HG03097 (cell line): ENCODE data around the gene INPP4A.
"Not testable (repeated sequence)": the region's sequence is repeated elsewhere in the genome, so short reads cannot be mapped to it uniquely, and the experiment has no call there.

Experiments used
- ATAC-seq: cut with Tn5 transposase; IDR thresholded peaks from one replicate; pipeline ENCODE4 v1.9.1; 2021; ENCODE audit not compliant: unreplicated experiment, low FRiP score

Gene INPP4A

DNA sequence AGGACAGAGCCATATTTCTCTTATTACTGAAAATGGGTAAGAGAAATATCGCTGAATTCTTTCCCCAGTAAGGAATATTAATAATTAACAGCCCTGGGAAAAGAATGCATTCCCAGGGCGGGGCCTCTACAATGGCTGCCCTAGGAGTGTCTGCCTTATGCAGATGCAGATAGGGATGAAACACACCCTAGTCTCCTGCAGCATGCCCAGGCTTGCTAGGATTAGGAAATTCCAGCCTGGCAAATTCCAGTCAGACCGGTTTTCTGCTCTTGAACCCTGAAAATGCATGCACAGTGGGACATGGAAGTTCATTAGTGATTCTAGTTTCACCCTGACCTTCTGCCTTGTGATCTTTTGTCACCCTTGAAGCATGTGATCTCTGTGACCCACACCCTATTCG, 9.0 kb upstream of the INPP4A start:
- not testable (repeated sequence) for ATAC-seq

DNA sequence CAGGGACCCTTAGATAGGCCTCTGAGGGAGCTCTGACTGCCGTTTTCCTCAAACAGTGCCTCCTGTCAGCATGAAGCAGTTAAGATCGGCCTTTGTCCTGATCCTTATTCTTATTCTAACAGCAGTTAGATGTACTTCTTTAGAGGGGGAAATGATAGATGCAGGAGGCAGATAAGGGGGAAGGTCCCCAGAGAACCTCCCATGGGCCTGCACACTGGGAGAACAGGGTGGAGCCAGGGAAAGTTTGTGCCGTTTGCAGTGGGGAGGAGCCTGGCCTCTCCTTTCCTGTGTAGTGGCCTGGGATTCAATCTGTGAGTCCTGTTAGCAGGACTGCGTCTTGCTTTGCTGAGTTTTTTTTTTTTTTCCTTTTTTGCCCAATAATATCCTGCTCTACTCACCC, 7.9 kb upstream of the INPP4A start:
- ATAC-seq = no peak

DNA sequence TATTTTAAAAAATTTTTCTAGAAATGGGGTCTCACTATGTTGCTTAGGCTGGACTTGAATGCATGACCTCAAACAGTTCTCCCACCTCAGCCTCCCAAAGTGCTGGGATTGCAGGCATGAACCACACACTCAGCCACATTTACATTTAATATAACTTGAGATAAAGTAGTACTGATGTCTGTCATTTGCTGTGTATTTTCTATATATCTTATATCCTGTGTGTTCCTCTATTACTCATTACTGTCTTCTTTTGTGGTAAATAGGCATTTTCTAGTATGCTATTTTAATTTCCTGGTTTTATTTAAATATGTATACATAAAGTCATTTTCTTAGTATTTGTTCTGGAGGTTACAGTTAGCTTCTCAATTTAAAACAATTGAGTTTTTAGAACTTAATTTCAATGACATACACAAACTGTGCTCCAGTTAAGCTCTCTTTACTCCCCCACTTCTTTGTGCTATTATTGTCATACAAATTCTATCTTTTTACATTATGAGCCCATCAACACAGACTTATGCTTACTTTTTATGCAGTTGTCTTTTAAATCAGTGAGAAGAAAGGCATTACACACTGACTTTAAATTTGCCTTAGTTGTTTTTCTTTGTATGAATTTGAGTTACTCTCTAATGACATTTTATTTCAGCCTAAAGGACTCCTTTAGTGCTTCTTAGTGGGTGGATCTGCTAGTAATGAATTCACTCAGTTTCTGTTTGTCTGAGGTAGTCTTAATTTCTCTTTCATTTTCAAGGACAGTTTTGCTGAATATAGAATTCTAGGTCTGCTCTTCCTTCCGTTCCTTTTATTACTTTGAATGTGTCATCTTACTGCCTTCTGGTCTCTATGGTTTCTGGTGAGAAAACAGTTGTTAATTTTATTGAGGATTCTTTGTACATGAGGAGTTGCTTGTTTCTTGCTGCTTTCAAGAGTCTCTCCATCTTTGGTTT, 6.2 kb upstream of the INPP4A start:
- peak; percentile 73 for ATAC-seq

DNA sequence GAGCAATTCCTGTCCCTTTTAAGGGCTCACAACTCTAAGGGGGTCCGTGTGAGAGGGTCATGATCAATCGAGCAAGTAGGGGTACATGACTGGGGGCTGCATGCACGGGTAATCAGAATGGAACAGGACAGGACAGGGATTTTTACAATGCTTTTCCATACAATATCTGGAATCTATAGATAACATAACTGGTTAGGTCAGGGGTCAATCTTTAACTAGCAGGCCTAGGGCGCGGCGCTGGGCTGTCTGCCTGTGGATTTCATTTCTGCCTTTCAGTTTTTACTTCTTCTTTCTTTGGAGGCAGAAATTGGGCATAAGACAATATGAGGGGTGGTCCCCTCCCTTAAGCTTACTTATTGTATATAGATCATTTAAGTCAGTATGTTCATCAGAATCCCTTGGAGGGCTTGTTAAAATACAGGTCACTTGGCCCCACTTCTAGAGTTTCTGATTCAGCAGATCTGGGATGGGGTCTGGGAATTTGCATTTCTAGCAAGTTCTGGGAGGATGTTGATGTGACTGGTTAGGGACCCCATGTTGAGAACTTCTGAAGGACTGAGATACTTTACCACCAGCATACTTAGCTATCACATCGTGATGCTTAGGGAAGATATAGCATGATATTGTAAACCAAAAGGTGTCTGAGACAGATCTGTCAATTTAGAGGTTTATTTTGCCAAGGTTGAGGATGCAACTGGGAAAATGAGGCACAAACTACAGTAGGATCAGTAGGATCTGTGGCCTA, 2.8 kb upstream of the INPP4A start:
- ATAC-seq = no peak

DNA sequence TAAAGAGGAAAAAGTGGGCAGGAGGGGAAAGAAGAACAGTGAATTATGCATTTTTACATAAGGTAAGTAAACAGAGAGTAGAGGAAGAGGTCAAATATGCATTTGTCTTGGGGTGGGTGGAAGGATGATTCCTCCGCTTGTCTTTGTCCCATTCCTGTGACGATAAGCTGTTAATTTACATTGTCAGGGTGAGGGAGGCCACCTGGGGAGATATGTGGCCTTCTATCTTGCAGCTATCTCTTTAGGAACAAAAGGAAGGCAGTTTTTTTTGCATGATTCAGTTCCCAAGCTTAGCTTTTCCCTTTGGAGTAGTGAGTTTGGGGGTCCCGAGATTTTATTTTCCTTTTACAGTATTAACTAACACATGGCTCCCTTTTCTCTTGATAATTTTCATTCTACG, 2.2 kb upstream of the INPP4A start:
- ATAC-seq = no peak

DNA sequence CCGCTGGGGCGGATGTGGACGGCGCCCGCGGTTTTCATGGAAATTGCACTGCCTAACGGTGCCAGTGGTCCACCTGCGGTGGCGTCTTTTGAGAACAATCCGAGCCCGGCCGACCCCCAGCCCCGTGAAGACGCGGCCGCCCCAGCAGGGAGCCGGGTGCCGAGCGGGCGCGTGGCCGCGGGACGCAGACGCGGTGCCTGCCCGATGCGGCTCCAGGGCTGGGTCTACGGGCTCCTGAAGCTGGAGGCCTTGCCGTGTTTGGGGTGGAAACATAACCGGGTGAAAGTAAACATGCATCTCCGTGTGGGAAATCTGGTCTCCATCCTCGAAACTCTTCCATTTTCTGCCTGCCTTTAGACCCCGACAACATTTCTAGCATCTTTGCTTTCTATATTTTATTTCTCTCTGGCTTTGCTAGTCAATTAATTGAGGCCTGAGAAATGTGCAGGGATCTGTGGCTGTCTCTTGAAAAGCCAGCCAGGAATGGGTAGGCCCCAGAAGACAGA, 572 bp downstream of the INPP4A start:
- peak; percentile 21 for ATAC-seq

DNA sequence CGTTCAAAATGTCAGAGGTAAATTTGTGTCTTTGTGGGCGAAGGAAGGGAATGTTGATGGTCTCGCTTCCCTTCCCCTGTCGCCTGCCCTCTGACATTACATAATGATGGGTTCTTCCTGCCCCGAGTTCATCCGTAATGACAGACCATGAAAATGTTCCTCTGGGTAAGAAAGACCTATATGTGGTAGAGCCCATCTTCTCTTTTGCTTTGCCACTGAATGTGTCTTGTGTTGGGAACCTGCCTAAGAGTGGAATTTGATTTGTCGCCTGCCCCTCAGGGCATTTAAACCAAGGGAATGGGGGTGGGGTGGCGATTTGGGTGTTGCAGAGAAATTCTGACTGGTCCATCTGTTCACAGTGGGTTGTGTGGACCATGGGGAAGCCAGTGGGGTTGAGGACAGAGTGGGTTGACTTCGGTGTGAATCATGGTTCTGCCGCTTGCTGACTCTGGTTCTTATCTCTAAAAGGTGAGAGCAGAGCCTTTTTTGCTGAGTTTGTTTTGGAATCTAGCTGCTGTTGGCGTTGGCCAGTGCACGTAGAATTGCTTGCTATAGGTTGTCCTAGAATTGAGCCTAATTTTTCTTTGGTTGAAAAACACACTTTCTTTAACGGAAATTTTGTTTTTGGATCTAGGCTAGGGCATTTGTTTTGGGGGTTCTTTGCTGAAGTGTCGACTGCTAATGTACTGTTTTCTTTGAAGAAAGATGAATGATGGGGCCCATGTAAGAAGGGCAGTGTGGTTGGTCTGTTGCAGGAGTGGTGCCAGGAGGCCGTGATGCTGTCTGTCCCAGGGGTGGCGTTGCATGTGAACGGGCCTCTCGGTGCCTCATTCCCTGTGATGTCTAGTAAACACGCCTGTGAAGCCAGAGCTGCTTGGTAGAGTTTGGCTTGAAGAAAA, 1.3 kb downstream of the INPP4A start:
- no peak for ATAC-seq

DNA sequence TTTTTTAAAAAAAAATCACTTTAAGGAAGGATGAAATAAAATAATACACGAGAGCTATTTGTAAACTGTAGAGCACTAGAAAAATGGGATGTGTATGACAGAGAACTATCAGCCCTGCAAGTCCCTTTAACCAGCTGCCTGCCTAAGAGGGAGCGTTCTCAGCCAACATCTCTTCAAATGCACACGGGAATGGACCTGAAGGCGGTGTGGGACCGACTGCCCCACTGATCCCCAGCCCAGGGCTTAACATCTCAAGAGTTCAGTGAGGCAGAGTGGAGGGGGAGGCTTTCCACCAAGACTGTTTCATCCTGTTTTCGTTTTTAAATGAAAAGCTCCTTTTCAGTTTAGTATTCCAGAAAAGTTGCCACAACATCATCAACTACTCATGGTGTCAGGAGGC, 2.2 kb downstream of the INPP4A start:
- no peak for ATAC-seq

DNA sequence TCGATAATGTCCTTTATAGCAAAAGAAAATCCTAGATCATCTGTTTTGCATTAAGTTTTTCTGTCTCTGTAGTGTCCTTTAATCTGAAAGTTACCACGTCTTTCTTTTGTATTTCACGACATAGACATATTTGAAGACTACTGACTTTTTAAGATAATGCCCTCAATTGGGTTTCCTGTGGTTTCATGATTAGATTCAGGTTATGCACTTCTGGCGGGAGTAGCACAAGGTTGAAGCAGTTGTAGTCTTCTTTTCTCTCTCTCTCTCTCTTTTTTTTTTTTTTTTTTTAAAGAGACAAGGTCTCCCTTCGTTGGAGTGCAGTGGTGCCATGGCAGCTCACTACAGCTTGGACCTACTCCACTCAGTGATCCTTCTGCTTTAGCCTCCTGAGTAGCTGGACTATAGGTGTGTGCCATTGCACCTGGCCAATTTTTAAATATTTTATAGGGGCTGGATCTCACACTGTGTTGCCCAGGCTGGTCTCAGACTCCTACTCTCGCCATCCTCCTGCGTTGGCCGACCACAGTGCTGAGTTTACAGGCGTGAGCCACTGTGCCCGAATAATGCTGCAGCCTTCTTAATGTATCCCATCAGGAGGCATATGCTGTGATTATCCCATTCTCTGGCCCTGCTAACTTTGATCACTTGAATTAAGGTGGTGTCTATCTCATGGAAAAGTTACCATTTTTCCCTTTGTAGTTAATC, 3.9 kb downstream of the INPP4A start:
- no peak for ATAC-seq

DNA sequence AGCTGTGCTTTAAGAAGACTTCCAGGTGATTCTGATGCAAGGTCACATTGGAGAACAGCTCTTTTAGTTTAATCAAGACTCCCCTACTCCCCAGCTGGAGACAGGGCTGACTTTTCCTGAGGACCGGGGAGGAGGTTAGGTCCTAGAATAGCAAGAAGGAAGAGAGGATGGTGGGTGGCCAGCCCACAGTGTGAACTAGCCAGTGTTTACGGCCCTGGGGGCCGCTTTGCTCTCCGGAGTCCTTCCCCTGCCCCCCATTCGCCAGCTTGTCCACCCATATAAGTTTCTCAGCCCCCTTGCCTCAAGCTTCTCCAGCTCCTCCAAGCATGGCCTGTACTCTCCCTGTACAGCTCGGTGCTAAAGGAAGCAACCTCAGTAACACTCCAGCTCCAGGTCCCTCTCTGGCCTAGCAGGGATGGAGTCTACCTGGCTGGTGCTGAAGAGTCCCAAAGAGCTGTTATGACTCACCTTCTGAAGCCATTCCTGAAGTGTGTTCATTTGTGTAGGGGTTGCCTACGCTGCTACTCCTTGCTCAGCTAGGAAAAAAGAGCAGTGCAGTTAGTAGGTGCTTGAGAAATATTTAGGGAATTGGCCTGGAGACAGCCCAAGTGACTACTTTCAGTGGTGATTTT, 7.9 kb downstream of the INPP4A start:
- ATAC-seq = no peak

DNA sequence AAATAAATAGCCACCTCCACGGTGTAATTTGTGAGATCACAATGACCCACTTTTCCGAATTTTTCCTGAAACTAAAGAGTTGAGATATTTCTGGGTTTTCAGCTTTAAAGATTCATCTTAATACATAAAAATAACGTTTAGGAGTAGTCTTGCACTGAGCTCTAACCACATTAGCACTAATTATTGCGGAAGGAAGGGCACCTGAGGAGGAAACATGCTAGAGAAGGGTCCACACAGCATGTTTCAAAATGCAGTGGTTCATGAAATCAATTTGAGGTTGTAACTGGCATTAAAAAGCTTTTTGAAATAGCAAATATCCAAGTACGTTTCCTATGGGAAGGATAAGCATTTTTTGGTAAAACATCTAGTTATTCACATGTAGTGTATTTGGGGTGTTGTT, 8.4 kb downstream of the INPP4A start:
- no peak for ATAC-seq

DNA sequence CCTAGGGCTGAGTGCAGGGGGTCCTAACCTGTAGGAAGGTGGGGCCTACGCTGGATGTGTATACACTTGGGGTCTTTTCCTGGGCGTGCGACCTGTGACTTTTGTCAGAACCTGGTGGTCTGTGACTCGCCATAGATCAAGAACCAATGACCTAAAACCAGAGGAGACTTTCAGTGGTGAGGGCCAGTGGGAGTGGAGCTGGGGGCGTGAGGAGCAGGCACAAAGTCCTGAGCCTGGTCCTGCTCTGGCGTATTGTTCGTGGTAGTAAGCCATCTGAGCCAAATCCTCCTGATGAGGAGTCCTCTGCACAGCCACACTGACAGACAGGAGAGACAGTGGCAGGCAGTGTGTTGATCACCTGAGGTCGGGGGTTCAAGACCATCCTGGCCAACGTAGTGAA, 8.9 kb downstream of the INPP4A start:
- no peak for ATAC-seq

DNA sequence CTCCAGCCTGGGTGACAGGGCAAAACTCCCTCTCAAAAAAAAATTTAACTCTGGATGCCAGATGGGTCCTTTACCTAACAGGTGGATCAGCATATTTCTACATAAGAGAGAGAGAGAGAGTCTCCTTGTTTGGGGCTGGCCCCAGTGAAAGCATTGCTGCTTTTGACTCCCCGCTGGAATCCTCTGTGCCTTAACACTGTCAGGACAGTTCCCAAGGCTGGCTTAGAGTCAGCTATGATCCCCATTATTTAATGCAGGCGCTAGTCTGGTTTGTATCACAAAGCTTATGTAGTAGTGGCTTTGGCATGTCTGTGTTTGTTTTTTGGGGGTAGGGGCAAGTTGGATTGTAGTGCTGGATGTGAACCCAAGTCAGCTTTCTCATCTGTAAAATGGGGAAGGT, 9.4 kb downstream of the INPP4A start:
- no peak for ATAC-seq

DNA sequence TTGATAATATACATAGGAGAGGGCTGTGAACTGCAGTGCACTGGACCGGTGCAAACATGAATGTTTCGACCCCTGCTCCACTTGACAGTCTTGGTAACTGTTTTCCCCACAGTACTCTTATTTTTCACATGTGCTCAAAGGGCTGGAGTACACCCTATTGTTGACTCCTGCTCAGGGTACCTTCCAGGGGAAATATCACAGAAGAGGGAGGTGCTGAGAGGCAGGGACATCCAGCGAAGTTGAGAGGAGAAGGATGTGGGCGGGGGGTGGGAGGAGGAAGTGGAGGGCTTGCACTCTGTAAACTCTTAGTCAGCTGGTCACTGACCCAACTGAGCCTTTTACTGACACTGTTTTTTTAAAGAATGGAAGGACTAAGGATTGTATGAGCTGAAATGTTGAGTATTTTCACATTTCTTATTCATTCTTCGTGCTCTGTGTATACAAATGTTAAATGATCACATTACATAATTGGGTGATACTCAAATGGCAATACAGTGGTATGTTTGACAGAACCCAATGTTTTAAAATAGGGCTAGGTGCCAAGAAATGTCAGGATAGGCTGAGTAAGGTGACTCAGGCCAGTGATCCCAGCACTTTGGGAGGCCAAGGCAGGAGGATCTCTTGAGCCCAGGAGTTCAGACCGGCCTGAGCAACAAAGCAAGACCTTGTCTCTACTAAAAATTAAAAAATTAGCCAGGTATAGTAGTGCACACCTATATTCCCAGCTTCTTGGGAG, 10.0 kb downstream of the INPP4A start:
- no peak for ATAC-seq

DNA sequence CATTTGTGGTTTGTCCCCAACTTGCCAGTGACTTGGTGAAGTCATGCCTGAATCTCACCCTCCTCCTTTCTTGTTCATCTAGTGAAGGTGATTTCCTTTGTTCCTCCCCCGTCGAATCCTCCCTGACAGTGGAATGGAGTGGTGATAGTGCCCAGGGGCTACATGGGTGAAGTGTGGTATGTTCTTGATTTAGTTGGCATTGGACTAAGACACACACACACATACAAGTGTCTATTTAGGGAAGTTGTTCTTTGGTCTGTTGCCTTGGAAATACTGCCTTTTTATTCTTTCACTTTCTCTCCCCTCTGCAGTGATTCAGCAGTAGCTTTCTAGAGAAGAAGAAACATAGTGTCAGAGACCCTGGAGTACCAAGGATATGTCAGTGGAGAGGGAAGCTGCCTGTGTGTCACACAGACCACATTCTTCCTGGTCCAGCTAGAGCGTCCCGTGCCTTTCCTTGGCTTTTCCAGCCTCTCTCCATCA, 10.9 kb downstream of the INPP4A start:
- peak; percentile 36 for ATAC-seq

DNA sequence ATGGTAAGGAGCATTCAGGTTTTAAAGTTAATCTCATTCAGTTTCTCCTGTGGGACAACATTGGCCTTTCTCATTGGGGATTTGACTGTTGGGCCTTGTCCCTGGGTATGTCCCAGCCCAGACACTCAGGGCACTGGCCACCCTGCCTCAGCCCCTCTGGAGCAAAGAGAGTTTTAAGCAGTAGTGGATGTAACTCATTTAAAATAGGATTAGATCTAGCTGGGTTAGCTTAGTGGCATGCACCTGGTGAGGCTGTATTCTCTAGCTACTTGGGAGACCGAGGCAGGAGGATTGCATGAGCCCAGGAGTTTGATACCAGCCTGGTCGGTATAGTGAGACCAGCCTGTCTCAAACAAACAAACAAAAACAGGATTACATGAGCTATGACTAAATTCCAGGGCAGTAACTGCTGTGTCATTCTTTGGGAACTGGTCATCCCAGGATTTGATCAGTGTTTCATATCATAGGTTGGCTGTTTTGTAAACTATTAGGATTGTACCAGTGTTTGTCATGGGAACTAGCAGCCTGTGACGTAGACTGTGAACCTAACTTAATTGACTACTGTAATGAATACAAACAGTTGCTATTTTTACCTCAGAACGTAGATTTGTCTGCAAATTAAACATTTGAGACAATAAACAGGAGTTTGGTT, 12.5 kb downstream of the INPP4A start:
- no peak for ATAC-seq

DNA sequence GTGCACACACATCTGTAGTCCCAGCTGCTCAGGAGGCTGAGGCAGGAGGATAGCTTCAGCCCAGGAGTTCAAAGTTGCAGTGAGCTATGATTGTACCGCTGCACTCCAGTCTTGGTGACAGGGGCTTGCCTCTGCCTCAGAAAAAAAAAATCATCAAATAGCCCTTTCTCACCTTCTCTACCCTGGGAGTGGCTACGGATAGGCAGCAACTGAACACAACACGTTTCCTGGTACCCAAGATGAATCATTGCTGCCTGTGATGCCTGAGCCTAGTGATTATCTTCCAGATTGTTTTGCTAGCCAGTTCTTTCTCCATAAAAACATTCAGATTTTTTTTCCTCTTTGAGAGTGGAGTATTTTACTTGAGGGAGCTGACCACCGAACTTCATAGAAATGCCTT, 13.5 kb downstream of the INPP4A start:
- ATAC-seq = no peak

DNA sequence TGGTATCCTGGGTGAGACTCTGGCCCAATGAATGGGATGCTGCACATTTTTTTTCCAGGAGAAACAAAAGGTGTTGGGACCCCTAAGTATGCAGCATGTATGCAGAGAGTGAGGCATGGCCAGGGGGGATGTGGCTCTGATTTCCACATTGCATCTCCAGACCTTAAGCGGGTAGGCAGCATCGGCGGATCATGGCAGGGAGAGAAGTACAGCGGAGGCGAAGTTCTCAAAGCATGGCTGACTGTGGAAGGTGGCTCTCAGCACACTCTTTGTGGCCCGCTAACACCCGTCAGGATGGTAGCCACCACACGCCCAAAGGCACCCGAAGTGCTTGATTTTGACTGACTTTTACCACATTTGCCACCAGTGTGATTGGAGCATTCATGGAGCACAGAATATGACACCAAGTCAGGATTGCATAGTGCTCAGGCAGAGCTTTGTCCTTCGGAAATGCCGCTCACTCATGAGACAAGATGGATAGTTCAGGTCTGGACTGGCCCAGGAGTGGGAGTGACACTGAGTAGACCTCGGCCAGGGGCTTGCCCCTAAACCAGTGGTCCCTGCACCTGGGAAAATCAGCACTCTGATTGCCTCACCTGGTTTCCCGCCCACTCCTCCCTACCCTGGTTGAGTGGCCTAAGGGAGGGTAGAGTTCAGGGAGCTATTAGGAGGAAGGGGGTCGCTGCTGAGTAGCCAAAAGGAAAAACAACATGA, 14.2 kb downstream of the INPP4A start:
- ATAC-seq = no peak
